ENCODE results near the gene POMT1.
A peak's percentile ranks its signal among the peaks of the same experiment; 100 is the strongest.
"Not testable (repeated sequence)": the region's sequence is repeated elsewhere in the genome, so short reads cannot be mapped to it uniquely, and the experiment has no call there.

POMT1 gene

DNA sequence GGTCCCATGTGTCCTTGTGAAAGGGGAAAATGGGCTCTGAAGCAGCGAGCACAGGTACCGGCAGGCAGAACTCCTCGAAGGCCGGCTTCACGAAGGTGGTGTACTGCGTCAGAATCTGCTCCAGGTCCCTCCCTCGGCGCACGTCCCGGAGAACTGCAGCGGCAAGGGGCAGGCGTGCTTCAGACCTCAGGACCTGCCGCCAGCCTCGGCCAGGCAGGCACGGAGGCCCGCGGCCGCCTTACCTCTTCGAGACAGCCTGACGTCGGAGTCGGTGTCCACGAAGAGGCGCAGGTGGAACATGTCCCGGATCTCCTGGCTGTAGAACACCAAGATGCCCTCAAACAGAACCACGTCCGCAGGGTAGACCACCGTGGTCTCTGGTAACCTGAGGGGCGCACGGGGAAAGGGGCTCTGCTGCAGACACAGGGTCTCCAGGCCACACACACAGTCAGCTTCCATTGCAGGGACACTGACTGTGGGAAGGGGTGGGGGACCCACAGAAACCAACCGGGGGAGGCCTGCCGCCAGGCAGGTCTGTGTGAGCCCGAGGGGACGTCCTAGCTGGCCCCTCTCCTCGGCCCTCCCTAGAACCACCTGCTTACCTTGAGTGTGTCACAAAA is 26.3 kb downstream of the POMT1 start:
- DNase-seq, result no peak

- no peak for DNase-seq
Observed at GRCh38 chr9:131529597-131530545, 27.2 kb downstream of the POMT1 start.

- DNase-seq, result peak; percentile 1
Observed at GRCh38 chr9:131530546-131530919, 27.8 kb downstream of the POMT1 start.

DNA sequence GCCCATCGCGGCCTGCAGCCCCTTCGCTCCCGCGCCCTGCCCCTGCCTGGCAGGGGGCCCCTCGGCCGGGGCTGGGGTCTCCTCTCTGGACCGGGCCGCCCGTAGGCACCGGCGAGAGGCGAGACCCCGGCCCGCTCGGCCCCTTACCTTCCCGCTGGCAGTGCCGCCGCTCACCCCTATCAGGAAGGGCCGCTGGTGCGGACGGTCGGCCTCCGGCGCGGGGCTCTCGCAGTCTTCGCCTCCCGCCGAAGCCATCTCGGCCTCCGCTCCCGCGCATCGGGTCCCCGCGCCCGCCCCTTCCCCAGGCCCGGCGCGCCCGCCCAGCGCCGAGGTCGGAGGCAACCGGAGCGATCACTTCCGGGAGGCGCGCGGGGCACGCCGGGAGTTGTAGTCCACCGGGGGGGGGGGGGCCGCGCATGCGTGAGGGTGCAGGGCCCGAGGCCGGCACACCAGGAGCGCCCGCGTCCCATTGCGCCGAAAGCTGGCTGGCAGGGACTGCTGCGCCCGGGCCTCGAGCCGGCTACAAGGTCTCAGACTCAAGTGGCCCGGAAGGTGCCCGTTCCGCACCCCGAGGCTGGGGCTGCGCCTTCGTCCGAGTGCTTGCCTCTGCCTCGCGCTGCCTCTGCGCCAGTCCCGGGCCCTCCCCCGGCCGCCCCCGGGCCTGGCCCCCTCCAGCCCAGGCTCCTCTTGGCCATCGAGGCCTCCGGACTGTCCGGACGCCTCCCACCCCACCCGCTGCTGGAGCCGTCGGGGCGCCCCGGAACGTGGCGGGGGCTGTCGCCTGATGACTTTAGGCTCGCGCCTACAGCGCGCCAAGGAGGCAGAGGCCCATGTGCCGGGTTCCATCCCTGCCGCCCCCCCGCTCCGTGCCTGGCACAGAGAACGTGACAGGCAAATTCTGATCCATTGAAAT is 28.5 kb downstream of the POMT1 start, which contains the start of gene UCK1:
Gene UCK1, minus strand, starts transcription at position 344 of the 913 bp plus-strand sequence. Its CDS starts 89 bp downstream, at position 255.
- DNase-seq, result peak; percentile 54

- DNase-seq, result peak; percentile 8
Observed at GRCh38 chr9:131534721-131535237, 32.1 kb downstream of the POMT1 start.

GRCh38 chr9:131537946-131538345 is 35.2 kb downstream of the POMT1 start:
- no peak for DNase-seq

DNA sequence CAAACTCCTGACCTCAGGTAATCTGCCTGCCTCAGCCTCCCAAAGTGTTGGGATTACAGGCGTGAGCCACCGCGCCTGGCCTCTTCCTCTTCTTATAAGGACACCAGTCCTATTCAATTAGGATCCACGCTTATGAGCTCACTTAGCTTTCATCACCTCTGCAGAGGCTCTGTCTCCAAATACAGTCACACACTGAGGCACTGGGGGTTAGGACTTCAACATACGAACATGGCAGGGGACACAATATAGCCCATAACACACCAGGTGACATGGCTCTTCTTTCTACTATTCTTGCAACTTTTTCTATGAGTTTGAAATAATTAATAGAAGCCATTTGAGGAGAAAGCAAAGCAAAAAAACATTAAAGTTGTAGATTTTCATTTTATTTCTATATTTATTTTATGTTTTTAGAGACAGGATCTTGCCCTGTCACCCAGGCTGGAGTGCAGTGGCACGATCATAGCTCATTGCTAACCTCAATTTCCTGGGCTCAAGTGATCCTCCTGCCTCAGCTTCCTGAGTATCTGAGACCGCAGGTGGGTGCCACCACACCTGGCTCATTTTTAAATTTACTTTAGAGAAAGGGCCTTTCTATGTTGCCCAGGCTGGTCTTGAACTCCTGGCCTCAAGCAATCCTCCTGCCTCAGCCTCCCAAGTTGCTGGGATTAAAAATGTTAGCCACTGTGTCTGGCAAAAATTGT is 36.7 kb downstream of the POMT1 start:
- no peak for DNase-seq

DNA sequence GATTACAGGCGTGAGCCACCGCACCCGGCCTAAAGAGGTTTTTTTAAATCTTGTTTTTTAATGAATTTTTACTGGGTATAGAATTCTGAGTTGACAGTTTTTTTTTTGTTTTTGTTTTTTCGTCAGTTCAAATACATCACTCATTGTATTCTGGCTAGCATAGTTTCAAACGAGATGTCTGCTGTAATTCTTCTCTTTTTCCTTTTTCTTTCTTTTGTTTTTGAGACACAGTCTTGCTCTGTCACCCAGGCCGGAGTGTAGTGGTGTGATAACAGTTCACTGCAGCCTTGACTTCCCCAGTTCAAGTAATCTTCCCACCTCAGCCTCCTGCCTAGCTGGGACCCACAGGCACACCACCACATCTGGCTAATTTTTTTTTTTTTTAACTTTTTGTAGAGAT is 40.4 kb downstream of the POMT1 start:
- no peak for DNase-seq

DNA sequence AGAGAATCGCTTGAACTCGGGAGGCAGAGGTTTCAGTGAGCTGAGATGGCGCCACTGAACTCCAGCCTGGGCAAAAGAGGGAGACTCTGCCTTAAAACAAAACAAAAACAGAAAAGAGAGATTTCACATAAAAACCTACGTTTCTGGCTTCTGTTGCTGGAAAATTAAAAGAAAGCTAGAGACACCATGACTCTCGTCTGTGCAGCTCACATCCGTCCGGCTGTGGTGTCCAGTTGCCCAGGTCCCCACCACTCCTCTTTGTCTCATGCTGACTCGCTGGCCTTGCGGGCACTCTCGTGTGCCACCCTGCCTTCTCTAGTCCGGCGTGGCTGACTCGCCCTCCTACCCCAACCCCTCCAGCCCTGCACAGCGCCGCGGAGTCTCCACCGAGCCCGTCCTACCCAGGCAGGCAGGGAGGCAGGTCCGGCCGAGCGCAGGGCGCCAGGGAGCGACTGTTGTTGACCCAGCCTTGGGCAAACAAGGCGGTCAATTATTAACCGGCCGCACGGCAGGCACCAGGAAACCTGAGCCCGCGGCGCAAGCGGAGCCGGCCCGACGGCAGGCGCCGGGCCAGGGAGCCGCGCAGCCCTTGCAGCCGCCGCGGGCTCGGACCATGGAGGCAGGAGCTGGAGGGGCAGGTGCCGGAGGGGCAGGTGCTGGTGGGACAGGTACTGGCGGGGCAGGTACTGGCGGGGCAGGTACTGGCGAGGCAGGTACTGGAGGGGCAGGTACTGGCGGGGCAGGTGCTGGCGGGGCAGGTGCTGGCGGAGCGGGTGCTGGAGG is 42.5 kb downstream of the POMT1 start, which contains the start of gene PRRT1B:
Gene PRRT1B, plus strand, starts transcription at position 521 of the 783 bp plus-strand sequence. Its CDS starts 93 bp downstream, at position 614.
- DNase-seq, result peak; percentile 1

DNA sequence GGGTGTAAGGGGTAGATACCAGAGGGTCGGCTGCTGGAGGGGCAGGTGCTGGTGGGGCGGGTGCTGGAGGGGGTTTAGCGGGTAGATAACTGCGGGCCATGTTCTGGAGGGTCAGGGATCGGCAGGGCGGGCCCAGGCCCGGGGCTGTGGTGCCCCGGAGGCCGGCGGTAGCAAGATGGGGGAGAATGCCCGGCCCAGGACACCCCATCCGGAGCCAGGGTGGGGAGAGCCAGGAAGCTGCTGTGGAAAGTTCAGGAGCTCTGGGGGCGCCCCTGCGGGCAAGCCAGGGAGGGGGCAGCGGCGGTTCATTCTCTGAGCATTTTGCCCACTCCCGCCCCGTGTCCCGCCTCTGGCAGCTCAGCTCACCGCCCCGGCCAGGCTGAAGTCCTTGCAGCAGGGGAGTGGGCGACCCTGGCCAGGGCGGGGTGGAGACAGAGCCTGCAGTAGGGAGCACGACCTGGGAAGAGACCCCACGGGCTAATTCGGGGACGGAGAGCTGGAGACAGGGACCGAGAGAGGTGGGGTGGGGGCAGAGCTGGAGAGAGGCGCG is 43.1 kb downstream of the POMT1 start:
- DNase-seq, result no peak

DNA sequence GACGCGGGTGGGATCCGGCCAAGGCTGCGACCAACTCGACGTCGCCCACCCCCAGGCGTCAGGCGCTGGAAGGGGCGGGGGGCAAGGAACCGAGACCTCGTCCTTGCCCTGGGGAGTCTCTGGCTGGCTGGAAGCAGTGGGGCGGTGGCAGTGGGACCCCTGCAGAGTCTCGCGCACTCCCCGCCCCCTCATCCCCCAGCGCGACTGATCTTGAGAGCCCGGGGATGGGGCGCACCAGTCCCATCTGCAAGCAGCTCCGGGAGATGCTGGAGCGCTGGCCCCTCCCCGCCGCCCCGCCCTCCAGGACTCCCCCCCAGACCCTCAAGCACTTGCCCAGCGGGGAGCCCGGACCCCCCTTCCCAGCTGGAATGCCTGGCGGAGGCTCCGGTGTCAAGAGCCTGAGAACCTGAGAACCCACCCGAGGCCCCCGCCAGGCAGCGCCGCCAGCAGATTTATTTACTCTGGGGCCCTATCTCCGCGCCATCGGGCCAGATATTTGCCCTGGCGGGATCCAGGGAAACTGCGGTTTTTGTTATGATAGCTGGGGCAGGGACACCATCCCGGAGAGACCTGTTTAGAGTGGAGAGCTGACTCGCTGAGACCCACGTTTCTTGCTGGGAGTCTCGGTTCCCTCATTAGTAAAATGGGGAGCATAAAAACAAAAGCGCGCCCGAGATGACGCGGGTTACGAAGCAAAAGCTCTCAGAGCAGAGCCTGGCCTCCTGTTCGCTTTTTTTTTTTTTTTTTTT is 43.8 kb downstream of the POMT1 start:
- peak; percentile 0 for DNase-seq

DNA sequence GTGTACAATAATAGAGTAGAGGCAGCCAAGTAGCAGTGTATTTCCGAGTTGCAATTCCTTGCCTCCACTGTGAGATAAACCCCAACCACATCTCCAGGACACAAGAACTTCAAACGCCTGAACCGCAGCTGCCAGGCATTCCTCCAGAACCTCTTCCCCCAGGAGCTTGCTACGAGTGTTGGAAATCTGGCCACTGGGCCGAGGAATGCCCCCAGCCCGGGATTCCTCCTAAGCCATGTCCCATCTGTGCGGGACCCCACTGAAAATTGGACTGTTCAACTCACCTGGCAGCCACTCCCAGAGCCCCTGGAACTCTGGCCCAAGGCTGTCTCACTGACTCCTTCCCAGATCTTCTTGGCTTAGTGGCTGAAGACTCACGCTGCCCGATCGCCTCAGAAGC is 46.5 kb downstream of the POMT1 start:
- DNase-seq, result not testable (repeated sequence)

DNA sequence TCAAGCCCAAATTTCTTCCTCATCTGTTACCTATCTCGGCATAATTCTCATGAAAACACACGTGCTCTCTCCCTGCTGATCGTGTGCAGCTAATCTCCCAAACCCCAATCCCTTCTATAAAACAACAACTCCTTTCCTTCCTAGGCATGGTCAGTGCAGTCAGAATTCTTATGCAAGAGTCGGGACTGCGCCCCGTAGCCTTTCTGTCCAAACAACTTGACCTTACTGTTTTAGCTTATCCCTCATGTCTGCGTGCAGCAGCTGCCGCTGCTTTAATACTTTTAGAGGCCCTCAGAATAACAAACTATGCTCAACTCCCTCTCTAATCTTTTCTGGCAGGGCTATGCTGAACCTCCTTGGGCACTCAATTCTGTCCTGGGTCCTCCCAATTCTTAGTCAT is 47.7 kb downstream of the POMT1 start:
- not testable (repeated sequence) for DNase-seq

DNA sequence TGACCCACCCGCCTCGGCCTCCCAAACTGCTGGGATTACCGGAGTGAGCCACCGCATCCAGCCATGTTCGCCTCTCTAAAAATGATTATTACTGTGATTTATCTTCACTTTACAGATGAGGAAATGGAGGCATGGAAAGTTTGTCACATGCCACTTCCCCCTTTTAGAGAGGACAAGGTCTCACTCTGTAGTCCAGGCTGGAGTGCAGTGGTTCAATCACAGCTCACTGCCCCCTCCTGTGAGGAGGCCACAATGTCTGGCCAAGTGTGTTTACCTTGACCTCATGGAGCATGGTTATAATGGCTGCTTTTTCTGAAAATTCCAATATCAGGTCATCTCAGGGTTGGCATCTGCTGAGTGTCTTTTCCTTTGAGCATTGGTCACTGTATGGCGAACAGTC is 49.3 kb downstream of the POMT1 start:
- DNase-seq, result no peak

DNA sequence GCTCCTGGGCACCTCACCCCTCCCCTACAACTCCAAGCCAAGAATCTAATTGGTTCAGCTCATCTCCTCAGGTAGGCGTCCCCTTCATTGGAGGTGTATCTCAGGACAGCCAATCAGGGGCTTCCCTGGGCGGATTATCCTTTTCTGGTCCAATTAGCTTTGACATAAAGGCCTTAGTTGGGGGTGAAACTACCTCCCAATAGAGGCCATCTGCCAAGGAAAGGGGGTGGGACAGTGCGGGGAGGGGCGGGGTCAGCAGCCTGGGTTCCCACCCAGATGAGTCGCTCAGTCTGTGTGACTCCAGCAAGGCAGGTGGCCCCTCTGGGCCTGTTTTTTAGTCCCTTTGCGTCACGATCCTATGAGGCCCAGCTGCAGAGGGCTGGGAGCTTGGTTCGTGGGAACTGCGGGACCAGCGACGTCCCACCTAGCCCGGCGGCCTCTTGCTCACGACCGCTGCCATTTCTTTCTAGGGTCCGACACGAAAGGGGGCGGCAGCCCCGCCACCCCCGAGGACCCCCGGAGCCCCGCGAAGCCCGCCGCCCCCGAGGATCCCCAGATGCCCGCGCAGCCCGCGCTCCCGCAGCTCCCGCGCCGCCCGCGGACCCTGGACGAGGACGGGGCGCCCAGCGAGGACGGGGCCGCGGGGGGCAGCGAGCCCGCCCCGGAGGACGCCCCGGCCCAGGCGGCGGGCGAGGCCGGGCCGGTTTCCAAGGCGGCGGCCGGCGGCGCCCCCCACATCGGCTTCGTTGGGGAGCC is 51.5 kb downstream of the POMT1 start:
- no peak for DNase-seq

DNA sequence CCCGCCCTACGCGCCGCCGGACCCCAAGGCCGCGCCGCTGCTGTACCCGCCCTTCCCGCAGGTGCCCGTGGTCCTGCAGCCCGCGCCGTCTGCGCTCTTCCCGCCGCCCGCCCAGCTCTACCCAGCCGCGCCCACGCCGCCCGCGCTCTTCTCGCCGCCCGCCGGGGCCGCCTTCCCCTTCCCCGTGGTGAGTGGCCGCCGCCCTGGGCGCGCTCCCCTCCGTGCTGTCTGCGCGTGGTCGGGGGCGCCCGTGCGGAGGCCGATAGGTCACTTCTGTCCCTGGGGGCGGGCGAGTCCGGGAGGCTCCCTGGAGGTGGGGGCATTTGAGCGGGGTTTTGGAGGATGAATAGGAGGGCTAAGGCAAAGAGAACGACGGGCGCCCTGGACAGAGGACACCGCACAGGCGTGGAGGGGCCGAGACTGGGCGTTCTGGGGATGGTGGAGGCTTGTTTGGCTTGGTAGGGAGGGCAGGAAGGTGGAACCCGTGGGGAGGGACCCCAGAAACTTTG is 52.2 kb downstream of the POMT1 start:
- DNase-seq, result no peak

GRCh38 chr9:131555841-131556673 is 53.3 kb downstream of the POMT1 start:
- no peak for DNase-seq

All from NCI-H2227 treated with DMSO at 0.1 percent for 48 hours (cell line).